ENCODE measurements around the gene CFAP46.

DNA sequence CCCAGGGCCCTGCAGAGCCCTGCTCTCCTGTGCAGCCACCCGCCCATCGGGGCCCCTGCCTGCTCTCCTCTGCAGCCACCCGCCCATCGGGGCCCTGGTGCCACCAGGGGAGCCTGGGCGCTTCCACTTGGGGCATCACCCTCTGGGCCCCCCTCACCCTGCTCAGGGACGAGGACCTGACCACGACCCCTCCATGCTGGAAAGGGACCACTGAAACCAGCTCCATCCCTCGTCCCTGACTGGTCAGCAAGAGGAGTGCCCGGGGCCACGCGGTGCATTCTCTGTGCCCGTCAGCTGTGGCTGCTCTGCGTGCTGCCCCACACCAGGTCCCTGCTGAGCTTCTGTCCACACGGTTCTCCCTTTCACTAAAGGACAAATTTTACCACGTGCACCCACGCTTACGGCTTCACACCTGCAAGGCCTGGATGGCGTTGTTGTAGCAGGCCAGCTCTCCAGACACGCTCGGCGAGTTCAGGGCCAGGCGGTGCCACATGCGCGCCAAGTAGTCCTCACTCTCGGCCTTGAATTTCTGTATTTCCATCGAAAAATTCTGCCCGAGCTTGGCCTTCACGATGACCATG is 57.6 kb downstream of the CFAP46 start:
- TF ChIP-seq EGR1 (IDR thresholded peaks at IDR 0.05; ENCODE audit: low read depth in 2 of 2) (no peak), MAX (IDR thresholded peaks at IDR 0.05) (no peak), RXRA (IDR thresholded peaks at IDR 0.05) (no peak), SP1 (IDR thresholded peaks at IDR 0.05) (no peak), JUND (IDR thresholded peaks at IDR 0.05) (no peak)
- TF ChIP-seq, protein P1, sequence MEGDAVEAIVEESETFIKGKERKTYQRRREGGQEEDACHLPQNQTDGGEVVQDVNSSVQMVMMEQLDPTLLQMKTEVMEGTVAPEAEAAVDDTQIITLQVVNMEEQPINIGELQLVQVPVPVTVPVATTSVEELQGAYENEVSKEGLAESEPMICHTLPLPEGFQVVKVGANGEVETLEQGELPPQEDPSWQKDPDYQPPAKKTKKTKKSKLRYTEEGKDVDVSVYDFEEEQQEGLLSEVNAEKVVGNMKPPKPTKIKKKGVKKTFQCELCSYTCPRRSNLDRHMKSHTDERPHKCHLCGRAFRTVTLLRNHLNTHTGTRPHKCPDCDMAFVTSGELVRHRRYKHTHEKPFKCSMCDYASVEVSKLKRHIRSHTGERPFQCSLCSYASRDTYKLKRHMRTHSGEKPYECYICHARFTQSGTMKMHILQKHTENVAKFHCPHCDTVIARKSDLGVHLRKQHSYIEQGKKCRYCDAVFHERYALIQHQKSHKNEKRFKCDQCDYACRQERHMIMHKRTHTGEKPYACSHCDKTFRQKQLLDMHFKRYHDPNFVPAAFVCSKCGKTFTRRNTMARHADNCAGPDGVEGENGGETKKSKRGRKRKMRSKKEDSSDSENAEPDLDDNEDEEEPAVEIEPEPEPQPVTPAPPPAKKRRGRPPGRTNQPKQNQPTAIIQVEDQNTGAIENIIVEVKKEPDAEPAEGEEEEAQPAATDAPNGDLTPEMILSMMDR (IDR thresholded peaks at IDR 0.05; ENCODE audit: low read depth, low read length, missing input control) = no peak
- TF ChIP-seq, protein P2, sequence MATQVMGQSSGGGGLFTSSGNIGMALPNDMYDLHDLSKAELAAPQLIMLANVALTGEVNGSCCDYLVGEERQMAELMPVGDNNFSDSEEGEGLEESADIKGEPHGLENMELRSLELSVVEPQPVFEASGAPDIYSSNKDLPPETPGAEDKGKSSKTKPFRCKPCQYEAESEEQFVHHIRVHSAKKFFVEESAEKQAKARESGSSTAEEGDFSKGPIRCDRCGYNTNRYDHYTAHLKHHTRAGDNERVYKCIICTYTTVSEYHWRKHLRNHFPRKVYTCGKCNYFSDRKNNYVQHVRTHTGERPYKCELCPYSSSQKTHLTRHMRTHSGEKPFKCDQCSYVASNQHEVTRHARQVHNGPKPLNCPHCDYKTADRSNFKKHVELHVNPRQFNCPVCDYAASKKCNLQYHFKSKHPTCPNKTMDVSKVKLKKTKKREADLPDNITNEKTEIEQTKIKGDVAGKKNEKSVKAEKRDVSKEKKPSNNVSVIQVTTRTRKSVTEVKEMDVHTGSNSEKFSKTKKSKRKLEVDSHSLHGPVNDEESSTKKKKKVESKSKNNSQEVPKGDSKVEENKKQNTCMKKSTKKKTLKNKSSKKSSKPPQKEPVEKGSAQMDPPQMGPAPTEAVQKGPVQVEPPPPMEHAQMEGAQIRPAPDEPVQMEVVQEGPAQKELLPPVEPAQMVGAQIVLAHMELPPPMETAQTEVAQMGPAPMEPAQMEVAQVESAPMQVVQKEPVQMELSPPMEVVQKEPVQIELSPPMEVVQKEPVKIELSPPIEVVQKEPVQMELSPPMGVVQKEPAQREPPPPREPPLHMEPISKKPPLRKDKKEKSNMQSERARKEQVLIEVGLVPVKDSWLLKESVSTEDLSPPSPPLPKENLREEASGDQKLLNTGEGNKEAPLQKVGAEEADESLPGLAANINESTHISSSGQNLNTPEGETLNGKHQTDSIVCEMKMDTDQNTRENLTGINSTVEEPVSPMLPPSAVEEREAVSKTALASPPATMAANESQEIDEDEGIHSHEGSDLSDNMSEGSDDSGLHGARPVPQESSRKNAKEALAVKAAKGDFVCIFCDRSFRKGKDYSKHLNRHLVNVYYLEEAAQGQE (IDR thresholded peaks at IDR 0.05) = no peak

Data from liver (tissue), 3 donors.